ENCODE data around the gene LACTBL1. TPM values are rescaled to one million over a fixed set of nuclear protein-coding genes. Genes with fewer than 3 reads are reported as not detected.
"Not testable (repeated sequence)": the region's sequence is repeated elsewhere in the genome, so short reads cannot be mapped to it uniquely, and the experiment has no call there.

LACTBL1 gene
- total RNA-seq, 2 experiments from 2014 or later: not detected

GRCh38 chr1:22951796-22952195, 20.9 kb downstream of the LACTBL1 start:
- POLR2A ChIA-PET: no interaction called here
- CTCF ChIA-PET: no interaction called here

DNA sequence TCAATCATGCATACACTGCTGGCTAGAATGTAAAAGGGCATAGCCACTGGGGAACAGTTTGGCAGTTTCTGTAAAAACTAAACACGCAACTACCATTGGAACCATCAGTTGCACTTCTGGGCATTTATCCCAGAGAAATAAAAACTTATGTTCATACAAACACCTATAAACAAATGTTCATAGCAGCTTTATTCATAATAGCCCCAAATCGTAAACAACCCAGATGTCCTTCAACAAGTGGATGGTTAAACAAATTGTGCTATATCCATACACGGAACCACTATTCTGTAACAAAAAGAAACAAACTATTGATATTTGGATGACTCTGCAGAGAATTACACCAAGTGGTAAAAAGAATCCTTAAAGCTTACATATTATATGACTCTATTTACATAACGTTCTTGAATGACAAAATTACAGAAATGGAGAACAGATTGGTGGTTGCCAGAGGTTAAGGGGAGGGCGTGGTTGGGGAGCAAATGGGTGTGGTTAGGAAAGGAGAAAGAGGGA, 22.8 kb downstream of the LACTBL1 start:
- CTCF ChIA-PET: no interaction called here
- POLR2A ChIA-PET: no interaction called here

- POLR2A ChIA-PET, CTCF ChIA-PET: not testable (repeated sequence)
Measured at GRCh38 chr1:22945171-22945570, 27.5 kb downstream of the LACTBL1 start.

- ChIA-PET CTCF (no interaction called here), POLR2A (no interaction called here)
Measured at GRCh38 chr1:22944346-22945055, 28.2 kb downstream of the LACTBL1 start.

DNA sequence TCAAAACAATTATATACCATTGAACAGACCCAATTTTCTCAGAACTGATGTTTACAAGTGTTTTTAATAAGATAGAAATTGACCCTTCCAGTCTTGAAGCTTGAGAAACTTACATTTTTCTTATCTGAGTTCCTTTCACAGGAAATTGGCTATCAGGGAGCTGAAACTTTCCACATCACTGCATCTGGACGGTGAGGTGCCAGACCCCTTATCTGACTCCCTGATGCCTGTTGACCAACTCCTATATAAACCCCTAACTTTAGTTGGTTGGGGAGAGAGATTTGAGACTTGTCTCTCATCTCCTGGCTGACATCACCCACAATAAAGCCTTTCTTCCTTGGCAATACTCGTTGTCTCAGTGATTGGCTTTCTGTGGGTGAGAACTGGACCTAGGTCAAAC, 31.4 kb downstream of the LACTBL1 start:
- ChIA-PET CTCF (no interaction called here), POLR2A (no interaction called here)

DNA sequence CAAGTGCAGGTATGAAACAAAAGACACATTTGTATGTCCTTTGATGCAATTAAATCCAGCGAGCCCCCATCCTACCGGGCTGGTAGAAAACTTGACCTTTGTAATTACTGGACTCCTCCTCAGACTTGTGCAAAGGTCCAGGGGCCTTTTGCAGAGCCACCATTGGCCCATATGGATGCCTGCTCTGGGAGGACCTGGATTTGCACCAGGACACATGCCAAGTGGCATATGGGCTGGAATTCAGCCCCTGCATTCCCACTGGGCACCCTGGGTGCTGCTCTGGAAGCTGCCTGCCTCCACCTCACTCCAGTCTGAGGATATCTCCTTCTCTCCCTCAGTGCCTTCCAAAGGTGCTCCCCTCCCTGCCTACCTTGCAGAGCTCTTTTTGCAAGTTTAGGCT, 36.0 kb downstream of the LACTBL1 start:
- ChIA-PET POLR2A (no interaction called here), CTCF (no interaction called here)

DNA sequence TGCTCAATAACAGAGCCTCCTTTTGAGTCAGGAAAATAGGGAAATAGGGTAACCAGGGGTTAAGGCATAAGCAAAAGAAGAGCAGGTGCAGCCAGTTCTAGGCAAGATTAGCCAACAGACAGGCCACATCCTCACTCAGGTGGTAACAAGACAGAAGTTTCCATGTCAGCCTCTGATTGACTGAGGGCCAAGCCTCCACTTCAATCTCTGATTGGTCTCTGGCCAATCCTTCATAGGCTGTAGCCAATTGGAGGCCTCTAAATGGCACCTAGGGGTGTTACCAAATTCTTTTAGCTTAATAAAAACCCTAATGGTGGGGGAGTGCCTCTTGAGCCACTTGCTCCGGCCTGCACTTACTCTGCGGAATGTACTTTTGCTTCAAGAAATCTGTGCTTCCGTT, 37.2 kb downstream of the LACTBL1 start:
- ChIA-PET CTCF (interaction anchor here (0.6 kb wide), 1 partner anchor 931 kb away, joined by 3 read pairs; no protein-coding TSS in a partner anchor), POLR2A (no interaction called here)

- ChIA-PET CTCF (no interaction called here), POLR2A (no interaction called here)
Measured at GRCh38 chr1:22932803-22933470, 39.7 kb downstream of the LACTBL1 start.

GRCh38 chr1:22930240-22930912, 42.3 kb downstream of the LACTBL1 start:
- CTCF ChIA-PET: interaction anchor here (0.8 to 1.5 kb wide), 4 partner anchors 10 to 228 kb away, joined by 4 to 6 read pairs (median 4); no protein-coding TSS in a partner anchor
- POLR2A ChIA-PET: no interaction called here

DNA sequence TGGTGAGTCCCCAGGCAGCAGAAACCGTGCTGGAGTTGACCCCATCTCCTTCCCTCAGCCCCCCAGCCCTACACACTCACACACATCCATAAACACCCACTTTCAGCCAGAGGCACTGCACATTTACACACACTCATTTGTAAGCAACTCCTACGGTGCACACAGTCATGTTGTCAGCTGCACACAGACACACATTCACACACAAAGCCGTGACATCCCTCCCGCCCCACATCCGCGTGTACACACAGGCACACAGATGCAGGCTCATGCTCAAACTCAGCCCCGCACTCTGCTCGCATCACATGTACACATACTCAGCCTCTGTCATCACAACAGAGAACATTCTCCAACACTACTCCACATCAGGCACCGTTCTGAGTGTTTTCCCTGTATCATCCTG, 47.6 kb downstream of the LACTBL1 start:
- ChIA-PET POLR2A (no interaction called here), CTCF (no interaction called here)

GRCh38 chr1:22922640-22923039, 50.0 kb downstream of the LACTBL1 start:
- CTCF ChIA-PET: interaction anchor here (0.6 kb wide), 1 partner anchor 767 kb away, joined by 3 read pairs; no protein-coding TSS in a partner anchor
- POLR2A ChIA-PET: no interaction called here

GRCh38 chr1:22921452-22922126, 51.1 kb downstream of the LACTBL1 start:
- CTCF ChIA-PET: no interaction called here
- POLR2A ChIA-PET: no interaction called here

DNA sequence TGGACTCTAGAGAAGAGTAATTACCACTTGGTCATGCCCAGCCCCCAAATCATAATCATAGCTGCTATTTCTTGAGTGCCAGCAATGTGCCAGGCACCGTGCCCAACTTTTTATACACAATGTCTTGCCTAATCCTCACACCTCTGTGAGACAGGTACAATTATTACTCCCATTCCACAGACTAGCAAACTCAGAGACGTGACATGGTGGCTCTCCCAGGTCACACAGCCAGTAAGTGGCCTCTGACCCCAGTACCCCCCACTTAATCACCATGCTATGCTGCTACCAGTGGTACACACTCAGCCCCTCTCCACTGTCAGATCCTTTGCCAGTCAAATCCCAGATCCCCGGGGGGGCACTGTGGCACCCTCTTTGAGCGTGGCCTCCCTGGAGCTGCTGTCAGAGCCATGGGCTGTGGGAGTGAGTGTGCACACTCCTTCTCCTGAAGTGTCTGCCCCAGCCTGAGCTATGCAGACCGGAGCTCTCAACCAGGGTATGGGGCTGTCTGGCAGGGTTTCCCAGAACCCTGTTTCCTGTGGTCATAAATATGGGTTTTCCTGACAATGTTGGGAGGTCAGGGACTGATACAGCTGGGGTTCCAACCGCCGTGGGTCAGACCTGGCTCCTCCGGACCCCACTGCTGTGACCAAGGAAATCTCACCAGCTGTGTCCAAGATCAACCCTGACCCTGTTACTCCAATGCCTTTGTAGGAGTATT, 51.8 kb downstream of the LACTBL1 start:
- ChIA-PET POLR2A (no interaction called here), CTCF (interaction anchor here (0.8 to 1.3 kb wide), 2 partner anchors 9 to 264 kb away, joined by 3 to 4 read pairs; no protein-coding TSS in a partner anchor)

DNA sequence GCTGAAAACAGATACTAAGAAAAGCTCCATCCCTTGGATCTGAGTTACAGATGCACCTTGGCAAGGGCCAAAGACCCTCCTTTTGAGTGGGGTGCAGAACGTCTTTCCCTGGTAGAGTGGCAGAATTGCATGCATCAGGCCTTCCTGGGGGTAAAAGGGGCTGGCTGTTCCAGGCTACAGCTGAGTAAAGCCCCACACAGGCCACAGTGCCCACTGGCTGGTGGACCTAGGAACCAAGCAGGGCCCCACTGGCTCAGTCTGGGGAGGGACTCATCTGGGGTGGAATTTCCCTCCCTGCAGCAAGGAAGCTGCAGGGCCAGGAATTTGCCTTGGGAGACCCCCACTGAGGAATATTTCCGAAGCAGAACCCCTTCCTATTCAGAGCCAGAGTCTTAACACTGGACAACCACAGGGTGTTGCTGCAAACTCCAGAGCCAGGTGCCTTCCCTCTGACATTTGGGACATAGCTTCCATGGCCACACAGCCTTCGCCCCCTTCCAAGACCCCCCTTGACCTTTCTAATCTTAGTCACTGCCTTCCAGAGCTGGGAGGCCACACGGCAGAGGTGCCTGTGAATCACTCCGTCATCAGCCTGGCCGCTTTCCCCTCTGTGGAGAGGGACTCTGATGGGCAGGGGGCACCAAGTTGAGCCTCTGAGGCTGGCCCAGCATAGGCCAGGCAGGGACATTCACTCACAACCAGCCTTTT, 52.5 kb downstream of the LACTBL1 start:
- ChIA-PET CTCF (interaction anchor here (0.8 to 1.3 kb wide), 2 partner anchors 10 to 264 kb away, joined by 3 to 4 read pairs; no protein-coding TSS in a partner anchor), POLR2A (no interaction called here)

- ChIA-PET POLR2A (no interaction called here), CTCF (interaction anchor here (1.3 kb wide), 1 partner anchor 11 kb away, joined by 4 read pairs; no protein-coding TSS in a partner anchor)
Measured at GRCh38 chr1:22919341-22920025, 53.2 kb downstream of the LACTBL1 start.

- ChIA-PET CTCF (no interaction called here), POLR2A (no interaction called here)
Measured at GRCh38 chr1:22918644-22919043, 54.0 kb downstream of the LACTBL1 start.

DNA sequence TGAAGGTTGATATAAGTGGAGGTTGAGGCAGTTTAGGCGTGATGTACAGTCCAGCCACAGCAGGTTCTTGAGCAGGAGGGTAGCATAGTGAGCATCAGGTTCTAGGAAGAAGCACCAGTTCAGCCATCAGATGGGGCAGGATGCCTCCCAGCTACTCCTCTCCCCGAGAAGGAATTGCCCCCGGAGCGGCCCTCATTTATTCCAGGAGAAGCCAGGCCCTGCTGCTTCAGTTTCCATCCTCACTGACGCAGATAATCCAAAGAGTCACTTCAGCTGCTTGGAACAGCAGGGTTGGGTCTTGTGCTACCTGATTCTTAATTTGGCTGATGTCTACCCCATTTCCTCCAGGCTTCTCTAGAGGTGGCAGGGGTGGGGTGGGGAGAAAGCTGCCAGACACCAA, 54.7 kb downstream of the LACTBL1 start:
- ChIA-PET CTCF (no interaction called here), POLR2A (no interaction called here)

- ChIA-PET POLR2A (no interaction called here), CTCF (no interaction called here)
Measured at GRCh38 chr1:22916471-22916820, 56.2 kb downstream of the LACTBL1 start.
